Superior temporal gyrus (tissue), 1 donor: ENCODE measurements around the gene ALG6.
"Not testable (repeated sequence)": the region's sequence is repeated elsewhere in the genome, so short reads cannot be mapped to it uniquely, and the experiment has no call there.

Experiments
- DNase-seq: peaks from one replicate; pipeline ENCODE4 v3.0.0-alpha.2; 2016; ENCODE audit errors: extremely low spot score

The ALG6 gene

GRCh38 chr1:63328122-63328521, 39.3 kb upstream of the ALG6 start:
- no peak for DNase-seq

GRCh38 chr1:63328781-63329180, 38.6 kb upstream of the ALG6 start:
- DNase-seq: no peak

GRCh38 chr1:63329621-63330330, 37.7 kb upstream of the ALG6 start:
- DNase-seq: no peak

- DNase-seq: no peak
Measured at GRCh38 chr1:63330331-63330916, 37.0 kb upstream of the ALG6 start.

GRCh38 chr1:63342402-63342801, 25.0 kb upstream of the ALG6 start:
- DNase-seq: no peak

GRCh38 chr1:63343922-63344321, 23.5 kb upstream of the ALG6 start:
- DNase-seq: no peak

- no peak for DNase-seq
Measured at GRCh38 chr1:63350320-63350719, 17.1 kb upstream of the ALG6 start.

GRCh38 chr1:63352736-63353135, 14.7 kb upstream of the ALG6 start:
- DNase-seq: no peak

GRCh38 chr1:63356234-63356633, 11.2 kb upstream of the ALG6 start:
- DNase-seq: not testable (repeated sequence)

GRCh38 chr1:63359561-63359960, 7.9 kb upstream of the ALG6 start:
- no peak for DNase-seq

GRCh38 chr1:63362073-63362472, 5.4 kb upstream of the ALG6 start:
- no peak for DNase-seq

GRCh38 chr1:63362578-63362977, 4.8 kb upstream of the ALG6 start:
- no peak for DNase-seq

- DNase-seq: no peak
Measured at GRCh38 chr1:63363014-63363413, 4.4 kb upstream of the ALG6 start.

GRCh38 chr1:63366908-63367214, 566 bp upstream of the ALG6 start:
- no peak for DNase-seq

GRCh38 chr1:63368131-63368530, 704 bp downstream of the ALG6 start:
- DNase-seq: no peak

GRCh38 chr1:63379583-63379982, 12.2 kb downstream of the ALG6 start:
- DNase-seq: no peak

- no peak for DNase-seq
Measured at GRCh38 chr1:63381741-63382140, 14.3 kb downstream of the ALG6 start.

- DNase-seq: no peak
Measured at GRCh38 chr1:63401945-63402344, 34.5 kb downstream of the ALG6 start.

- no peak for DNase-seq
Measured at GRCh38 chr1:63403386-63403785, 36.0 kb downstream of the ALG6 start.

GRCh38 chr1:63405021-63405420, 37.6 kb downstream of the ALG6 start:
- DNase-seq: no peak

- DNase-seq: no peak
Measured at GRCh38 chr1:63405987-63406386, 38.6 kb downstream of the ALG6 start.

- no peak for DNase-seq
Measured at GRCh38 chr1:63407002-63407401, 39.6 kb downstream of the ALG6 start.

- no peak for DNase-seq
Measured at GRCh38 chr1:63408331-63408730, 40.9 kb downstream of the ALG6 start.

GRCh38 chr1:63411066-63411465, 43.6 kb downstream of the ALG6 start:
- DNase-seq: no peak
